Spinal cord (tissue), 10 donors: Measurements from ENCODE around the gene THSD7A. TPM values are rescaled to one million over a fixed set of nuclear protein-coding genes. Genes with fewer than 3 reads are reported as not detected.

Experiments
- DNase-seq, 6 donors: peaks; one replicate each; pipeline versions ENCODE4 v3.0.0 to v3.0.0-alpha.2; 2013 to 2015; ENCODE audit warnings: low spot score in 6 of 6, low read depth in 4 of 6
- H3K27ac ChIP-seq: one replicate; pipeline ENCODE4 v1.5.1; 2013; ENCODE audit warnings: low read depth, low read length, control low read depth
- H3K27me3 ChIP-seq: one replicate; pipeline ENCODE4 v1.6.1; 2013; ENCODE audit warnings: low read length; ENCODE audit not compliant: control insufficient read depth, insufficient read depth
- H3K36me3 ChIP-seq: one replicate; pipeline ENCODE4 v1.6.1; 2013; ENCODE audit warnings: low read length; ENCODE audit not compliant: control insufficient read depth, insufficient read depth
- H3K4me1 ChIP-seq: one replicate; pipeline ENCODE4 v1.6.1; 2013; ENCODE audit warnings: low read length; ENCODE audit not compliant: control insufficient read depth, insufficient read depth
- H3K4me3 ChIP-seq: one replicate; pipeline ENCODE4 v1.5.1; 2013; ENCODE audit warnings: low read depth, low read length, control low read depth
- H3K9me3 ChIP-seq: one replicate; pipeline ENCODE4 v1.6.1; 2013; ENCODE audit warnings: low read length; ENCODE audit not compliant: control insufficient read depth, insufficient read depth
- WGBS: methylation state at CpG from one replicate; pipeline ENCODE4 v1.1.5; 2013; ENCODE audit warnings: missing lambda C conversion rate; ENCODE audit not compliant: insufficient coverage; 5-methylcytosine and 5-hydroxymethylcytosine counted together
- polyA plus RNA-seq, 2 donors: library from polyadenylated mRNA; unstranded; fragments of 120-200 nt; gene quantifications; one replicate each; pipeline ENCODE4 v1.2.1, GENCODE V29; 2013; ENCODE audit not compliant: insufficient read length in 2 of 2
- total RNA-seq, 2 donors: library from RNA; depleted of rRNA in 1 of 2; stranded (reverse); fragments of 120-200 nt in 1 of 2; fragments of >200 nt in 1 of 2; gene quantifications; one replicate each; pipeline versions ENCODE4 v1.2.3 to v1.2.4, GENCODE V29; 2013 to 2014
- donor health status: healthy.

The THSD7A gene
- total and polyA plus RNA-seq, 4 donors, result 15.7 to 50.5 (median 20.4) TPM

GRCh38 chr7:11369696-11370095 lies 462.3 kb downstream of the THSD7A start:
- H3K27me3 ChIP-seq, result no peaks in the 10 kb centered on the region
- WGBS, result 100% methylated on average over 1 of the region's 1 CpG

GRCh38 chr7:11366118-11366517 lies 465.9 kb downstream of the THSD7A start:
- Histone ChIP-seq H3K4me1 (no peaks in the 10 kb centered on the region), H3K27ac (no peak overlapping the region), H3K4me3 (no peak overlapping the region), H3K9me3 (no peaks in the 10 kb centered on the region), H3K27me3 (no peaks in the 10 kb centered on the region), H3K36me3 (no peaks in the 10 kb centered on the region)
- no peak for DNase-seq
- no CpG with 5 or more reads among the region's 4 CpGs for WGBS

More at GRCh38 chr7:11369696-11370095, 462.3 kb downstream of the THSD7A start:
- Histone ChIP-seq H3K4me3 (no peak overlapping the region), H3K4me1 (no peaks in the 10 kb centered on the region), H3K9me3 (no peaks in the 10 kb centered on the region), H3K36me3 (no peaks in the 10 kb centered on the region), H3K27ac (no peak overlapping the region)
- no peak for DNase-seq

- H3K4me1 ChIP-seq, result no peaks in the 10 kb centered on the region
- DNase-seq, result no peak
- H3K27ac ChIP-seq, result no peak overlapping the region
- no peaks in the 10 kb centered on the region for H3K27me3 ChIP-seq
- H3K9me3 ChIP-seq, result peaks cover 3% of the 10 kb centered on the region
- WGBS, result no CpG with 5 or more reads among the region's 1 CpG
- H3K36me3 ChIP-seq, result no peaks in the 10 kb centered on the region
- H3K4me3 ChIP-seq, result no peak overlapping the region
Observed at GRCh38 chr7:11358637-11359036, 473.4 kb downstream of the THSD7A start.

- Histone ChIP-seq H3K9me3 (peaks cover 3% of the 10 kb centered on the region), H3K27ac (peak overlapping the region; percentile 35), H3K36me3 (no peaks in the 10 kb centered on the region), H3K27me3 (no peaks in the 10 kb centered on the region), H3K4me3 (no peak overlapping the region), H3K4me1 (no peaks in the 10 kb centered on the region)
- DNase-seq, result peak in 3 of 6 donors; percentile 54 to 78 (median 62)
- WGBS, result 17% methylated on average over 3 of the region's 5 CpGs
Observed at GRCh38 chr7:11355399-11356005, 476.5 kb downstream of the THSD7A start.

- H3K36me3 ChIP-seq, result no peaks in the 10 kb centered on the region
- no peaks in the 10 kb centered on the region for H3K9me3 ChIP-seq
- no peak for DNase-seq
- no peak overlapping the region for H3K4me3 ChIP-seq
- H3K4me1 ChIP-seq, result no peaks in the 10 kb centered on the region
- WGBS, result 75% methylated on average over 1 of the region's 2 CpGs
- H3K27me3 ChIP-seq, result no peaks in the 10 kb centered on the region
- no peak overlapping the region for H3K27ac ChIP-seq
Observed at GRCh38 chr7:11346302-11346701, 485.7 kb downstream of the THSD7A start.

GRCh38 chr7:11345621-11346020 lies 486.4 kb downstream of the THSD7A start:
- H3K27ac ChIP-seq, result no peak overlapping the region
- no peaks in the 10 kb centered on the region for H3K27me3 ChIP-seq
- no peak overlapping the region for H3K4me3 ChIP-seq
- WGBS, result no CpG with 5 or more reads among the region's 2 CpGs
- no peaks in the 10 kb centered on the region for H3K9me3 ChIP-seq
- H3K4me1 ChIP-seq, result no peaks in the 10 kb centered on the region
- no peaks in the 10 kb centered on the region for H3K36me3 ChIP-seq
- peak in 1 of 6 donors; percentile 49 for DNase-seq

- DNase-seq, result peak in 5 of 6 donors; percentile 63 to 92 (median 71)
- Histone ChIP-seq H3K27me3 (no peaks in the 10 kb centered on the region), H3K4me3 (peak overlapping the region; percentile 13), H3K9me3 (no peaks in the 10 kb centered on the region), H3K4me1 (no peaks in the 10 kb centered on the region), H3K36me3 (no peaks in the 10 kb centered on the region), H3K27ac (no peak overlapping the region)
- 0% methylated on average over 2 of the region's 10 CpGs for WGBS
Observed at GRCh38 chr7:11343818-11344413, 488.1 kb downstream of the THSD7A start.

GRCh38 chr7:11343136-11343535 lies 488.9 kb downstream of the THSD7A start:
- H3K4me3 ChIP-seq, result no peak overlapping the region
- no peak for DNase-seq
- H3K27ac ChIP-seq, result no peak overlapping the region
- no peaks in the 10 kb centered on the region for H3K36me3 ChIP-seq
- no peaks in the 10 kb centered on the region for H3K27me3 ChIP-seq
- H3K4me1 ChIP-seq, result no peaks in the 10 kb centered on the region
- no peaks in the 10 kb centered on the region for H3K9me3 ChIP-seq

GRCh38 chr7:11341285-11341944 lies 490.6 kb downstream of the THSD7A start:
- peak in 5 of 6 donors; percentile 46 to 96 (median 67) for DNase-seq
- Histone ChIP-seq H3K27ac (no peak overlapping the region), H3K27me3 (no peaks in the 10 kb centered on the region), H3K4me3 (peak overlapping the region; percentile 9), H3K36me3 (no peaks in the 10 kb centered on the region), H3K4me1 (no peaks in the 10 kb centered on the region), H3K9me3 (no peaks in the 10 kb centered on the region)
- WGBS, result no CpG with 5 or more reads among the region's 4 CpGs

- Histone ChIP-seq H3K36me3 (no peaks in the 10 kb centered on the region), H3K4me1 (no peaks in the 10 kb centered on the region), H3K4me3 (no peak overlapping the region), H3K27ac (no peak overlapping the region), H3K9me3 (no peaks in the 10 kb centered on the region), H3K27me3 (no peaks in the 10 kb centered on the region)
- no peak for DNase-seq
- WGBS, result 80% methylated on average over 1 of the region's 2 CpGs
Observed at GRCh38 chr7:11336432-11336831, 495.6 kb downstream of the THSD7A start.
